Gastrocnemius medialis (tissue), 4 donors: Measurements from ENCODE around the gene ANKMY1. TPM values are rescaled to one million over a fixed set of nuclear protein-coding genes. Genes with fewer than 3 reads are reported as not detected.
A peak's percentile ranks its signal among the peaks of the same experiment; 100 is the strongest.

Experiments
- ATAC-seq, 2 donors: fragments of 150-250 bp; one replicate each; pipeline ENCODE4 v1.9.1; 2016
- DNase-seq, 2 donors: peaks; one replicate each; pipeline ENCODE4 v3.0.0-alpha.2; 2019
- H3K27ac ChIP-seq, 4 donors: fragments of 200-600 bp; sonication (generic); 1 replicate in 1 of 4; 2 replicates in 3 of 4; pipeline ENCODE4 v1.5.1; 2016 to 2018; ENCODE audit warnings: mild to moderate bottlenecking in 2 of 4, moderate library complexity in 1 of 4
- H3K27me3 ChIP-seq, 3 donors: fragments of 200-600 bp; sonication (generic) in 2 of 3; 1 replicate in 1 of 3; 2 replicates in 2 of 3; pipeline versions ENCODE4 v1.5.1 to v1.6.0; 2016 to 2019; ENCODE audit warnings: mild to moderate bottlenecking in 1 of 3, moderate library complexity in 1 of 3
- H3K36me3 ChIP-seq, 2 donors: fragments of 200-600 bp; sonication (generic) in 1 of 2; one replicate each; pipeline ENCODE4 v1.5.1; 2017 to 2018
- H3K4me1 ChIP-seq, 2 donors: fragments of 200-600 bp; sonication (generic) in 1 of 2; one replicate each; pipeline ENCODE4 v1.5.1; 2016 to 2017; ENCODE audit warnings: mild to moderate bottlenecking in 2 of 2
- H3K4me3 ChIP-seq, 4 donors: fragments of 200-600 bp; sonication (generic) in 3 of 4; 1 replicate in 1 of 4; 2 replicates in 3 of 4; pipeline ENCODE4 v1.5.1; 2016 to 2019; ENCODE audit warnings: mild to moderate bottlenecking in 2 of 4
- H3K9me3 ChIP-seq, 3 donors: fragments of 200-600 bp; sonication (generic) in 2 of 3; 1 replicate in 1 of 3; 2 replicates in 2 of 3; pipeline ENCODE4 v1.5.1; 2016 to 2019
- POLR2A ChIP-seq, 2 donors: fragments of 450-650 bp; IDR thresholded peaks; one replicate each; pipeline ENCODE4 v1.6.1; 2017; ENCODE audit warnings: antibody characterized with exemption in 2 of 2, mild to moderate bottlenecking in 2 of 2, moderate library complexity in 2 of 2
- in situ Hi-C, 4 donors: fragments of 200-750 bp; cut with MboI; loops; one replicate each; pipeline versions ENCODE4 v1.15.0 to v1.8.0; 2017; ENCODE audit warnings: low sequenced_read_pairs in 4 of 4
- intact Hi-C: fragments of 100-400 bp; cut with DNase I; formaldehyde crosslinking; loops from one replicate; pipeline ENCODE4 v1.15.1; 2023; ENCODE audit warnings: low total_unique reads
- total RNA-seq, 4 donors: library from RNA; depleted of rRNA; stranded (reverse); fragments of >200 nt; gene quantifications; one replicate each; pipeline versions ENCODE4 v1.1.0 to v1.2.3, GENCODE V29; 2016
- TF ChIP-seq, protein P1 (sequence below), 5 experiments: fragments of 450-650 bp in 3 of 5; fragments of 200-600 bp in 2 of 5; sonication (generic) in 2 of 5; IDR thresholded peaks in 4 of 5; conservative IDR thresholded peaks in 1 of 5; 1 replicate in 4 of 5; 2 replicates in 1 of 5; pipeline ENCODE4 v1.5.1; 2016 to 2019; ENCODE audit warnings: antibody characterized with exemption in 5 of 5, mild to moderate bottlenecking in 3 of 5, moderate library complexity in 3 of 5

Gene ANKMY1
- total RNA-seq, 4 donors from 2014 or later = 3.3 to 9.0 (median 5.6) TPM

DNA sequence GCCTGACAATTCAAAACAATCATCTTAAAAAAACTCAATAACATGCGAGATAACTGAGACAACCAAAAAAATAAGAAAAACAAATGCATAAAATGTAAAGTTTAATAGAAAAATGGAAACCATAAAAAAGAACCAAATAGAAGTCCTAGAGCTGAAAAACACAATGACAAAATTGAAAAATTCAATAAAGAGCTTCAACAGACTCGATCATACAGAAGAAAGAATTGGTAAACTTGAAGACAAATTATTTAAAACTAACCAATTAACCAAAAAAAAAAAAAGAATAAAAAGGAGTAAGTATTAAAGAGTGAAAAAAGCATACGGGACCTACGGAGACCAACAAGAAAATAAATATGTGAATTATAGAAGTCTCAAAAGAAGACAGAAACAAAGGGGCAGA is 84.6 kb downstream of the ANKMY1 start:
- Histone ChIP-seq H3K4me1 (no peaks in the 10 kb centered on the region), H3K36me3 (no peaks in the 10 kb centered on the region), H3K27me3 (no peaks in the 10 kb centered on the region), H3K27ac (no peak overlapping the region), H3K9me3 (peaks cover 0 to 4% (median 0%) of the 10 kb centered on the region in 3 donors), H3K4me3 (no peak overlapping the region)
- TF ChIP-seq, protein P1, sequence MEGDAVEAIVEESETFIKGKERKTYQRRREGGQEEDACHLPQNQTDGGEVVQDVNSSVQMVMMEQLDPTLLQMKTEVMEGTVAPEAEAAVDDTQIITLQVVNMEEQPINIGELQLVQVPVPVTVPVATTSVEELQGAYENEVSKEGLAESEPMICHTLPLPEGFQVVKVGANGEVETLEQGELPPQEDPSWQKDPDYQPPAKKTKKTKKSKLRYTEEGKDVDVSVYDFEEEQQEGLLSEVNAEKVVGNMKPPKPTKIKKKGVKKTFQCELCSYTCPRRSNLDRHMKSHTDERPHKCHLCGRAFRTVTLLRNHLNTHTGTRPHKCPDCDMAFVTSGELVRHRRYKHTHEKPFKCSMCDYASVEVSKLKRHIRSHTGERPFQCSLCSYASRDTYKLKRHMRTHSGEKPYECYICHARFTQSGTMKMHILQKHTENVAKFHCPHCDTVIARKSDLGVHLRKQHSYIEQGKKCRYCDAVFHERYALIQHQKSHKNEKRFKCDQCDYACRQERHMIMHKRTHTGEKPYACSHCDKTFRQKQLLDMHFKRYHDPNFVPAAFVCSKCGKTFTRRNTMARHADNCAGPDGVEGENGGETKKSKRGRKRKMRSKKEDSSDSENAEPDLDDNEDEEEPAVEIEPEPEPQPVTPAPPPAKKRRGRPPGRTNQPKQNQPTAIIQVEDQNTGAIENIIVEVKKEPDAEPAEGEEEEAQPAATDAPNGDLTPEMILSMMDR (IDR thresholded peaks at IDR 0.05 in 4 of 5, conservative IDR thresholded peaks at IDR 0.05 in 1 of 5) = no peak
- no peak for TF ChIP-seq POLR2A (IDR thresholded peaks at IDR 0.05)
- intact Hi-C loops (no loop called here), in situ Hi-C loops (no loop called here)
- ATAC-seq (no peak), DNase-seq (no peak)

GRCh38 chr2:240472078-240472790 is 85.6 kb downstream of the ANKMY1 start:
- no peak for TF ChIP-seq POLR2A (IDR thresholded peaks at IDR 0.05)
- intact Hi-C loops (no loop called here), in situ Hi-C loops (no loop called here)
- H3K27ac ChIP-seq = no peak overlapping the region
- no peaks in the 10 kb centered on the region for H3K4me1 ChIP-seq
- H3K36me3 ChIP-seq = no peaks in the 10 kb centered on the region
- no peaks in the 10 kb centered on the region for H3K27me3 ChIP-seq
- H3K9me3 ChIP-seq = peaks cover 0 to 4% (median 0%) of the 10 kb centered on the region in 3 donors
- DNase-seq (no peak), ATAC-seq (no peak)
- no peak overlapping the region for H3K4me3 ChIP-seq

- Histone ChIP-seq H3K36me3 (peaks cover 0 to 9% of the 10 kb centered on the region in 2 donors), H3K27ac (no peak overlapping the region), H3K9me3 (peaks cover 0 to 4% (median 0%) of the 10 kb centered on the region in 3 donors), H3K27me3 (no peaks in the 10 kb centered on the region), H3K4me1 (no peaks in the 10 kb centered on the region), H3K4me3 (no peak overlapping the region)
- intact Hi-C loops (no loop called here), in situ Hi-C loops (no loop called here)
- DNase-seq (no peak), ATAC-seq (no peak)
- TF ChIP-seq, protein P1 (IDR thresholded peaks at IDR 0.05 in 4 of 5, conservative IDR thresholded peaks at IDR 0.05 in 1 of 5) = no peak
- TF ChIP-seq POLR2A (IDR thresholded peaks at IDR 0.05) = no peak
Observed at GRCh38 chr2:240469740-240470139, 88.0 kb downstream of the ANKMY1 start.

- H3K36me3 ChIP-seq = peaks cover 0 to 14% of the 10 kb centered on the region in 2 donors
- no peaks in the 10 kb centered on the region for H3K27me3 ChIP-seq
- intact Hi-C loops (no loop called here), in situ Hi-C loops (no loop called here)
- H3K9me3 ChIP-seq = peaks cover 0 to 4% (median 0%) of the 10 kb centered on the region in 3 donors
- H3K27ac ChIP-seq = no peak overlapping the region
- no peak for ATAC-seq
- DNase-seq = peak in 1 of 2 donors; percentile 1
- TF ChIP-seq, protein P1 (IDR thresholded peaks at IDR 0.05 in 4 of 5, conservative IDR thresholded peaks at IDR 0.05 in 1 of 5) = no peak
- no peak for TF ChIP-seq POLR2A (IDR thresholded peaks at IDR 0.05)
- H3K4me3 ChIP-seq = no peak overlapping the region
- no peaks in the 10 kb centered on the region for H3K4me1 ChIP-seq
Observed at GRCh38 chr2:240469239-240469636, 88.5 kb downstream of the ANKMY1 start.

- DNase-seq (peak in 1 of 2 donors; percentile 1), ATAC-seq (no peak)
- Histone ChIP-seq H3K4me1 (no peaks in the 10 kb centered on the region), H3K27ac (no peak overlapping the region), H3K4me3 (no peak overlapping the region), H3K9me3 (peaks cover 0 to 4% (median 0%) of the 10 kb centered on the region in 3 donors), H3K36me3 (peaks cover 0 to 21% of the 10 kb centered on the region in 2 donors), H3K27me3 (no peaks in the 10 kb centered on the region)
- intact Hi-C loops (no loop called here), in situ Hi-C loops (no loop called here)
- TF ChIP-seq, protein P1 (IDR thresholded peaks at IDR 0.05 in 4 of 5, conservative IDR thresholded peaks at IDR 0.05 in 1 of 5) = no peak
- TF ChIP-seq POLR2A (IDR thresholded peaks at IDR 0.05) = no peak
Observed at GRCh38 chr2:240468303-240469238, 89.2 kb downstream of the ANKMY1 start.
